HG03342 (cell line): ENCODE data around the gene SPINK9.

Experiments
- ATAC-seq: cut with Tn5 transposase; IDR thresholded peaks from one replicate; pipeline ENCODE4 v1.9.1; 2021; ENCODE audit warnings: mild to moderate bottlenecking, moderate library complexity; ENCODE audit not compliant: unreplicated experiment

The SPINK9 gene

DNA sequence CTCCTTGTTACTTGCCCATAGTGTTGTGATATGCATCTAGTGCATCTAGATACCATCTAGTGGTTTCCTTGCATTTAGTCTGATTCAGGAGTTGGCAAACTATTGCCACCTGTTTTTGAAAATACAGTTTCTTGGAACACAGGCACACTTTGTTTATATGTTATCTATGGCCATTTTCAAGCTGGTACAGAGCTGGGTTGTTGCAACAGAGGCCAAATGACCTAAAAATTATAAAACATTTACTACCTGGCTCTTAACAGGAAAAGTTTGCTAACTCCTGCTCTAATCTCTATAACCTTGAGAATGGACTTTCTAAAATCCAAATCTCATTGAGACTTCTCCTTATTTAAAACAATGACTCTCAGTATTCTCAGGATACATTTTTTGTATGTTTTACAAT is 29.0 kb downstream of the SPINK9 start:
- ATAC-seq: no peak

DNA sequence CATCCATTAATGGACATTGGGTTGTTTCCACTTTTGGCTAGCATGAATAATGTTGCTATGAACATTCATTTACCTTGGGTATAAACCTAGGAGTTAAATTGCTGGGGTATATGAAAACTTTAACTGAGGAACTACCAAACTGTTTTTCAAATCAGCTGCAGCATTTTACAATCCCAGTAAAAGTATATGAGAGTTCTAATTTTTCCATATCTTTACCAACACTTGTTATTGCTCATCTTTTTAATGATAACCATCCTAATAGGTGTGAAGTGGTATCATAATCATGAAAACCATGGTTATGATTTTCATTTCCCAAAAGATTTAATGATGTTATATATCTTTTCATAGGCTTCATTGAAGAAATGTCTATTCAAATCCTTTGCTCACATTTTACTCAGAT is 32.9 kb downstream of the SPINK9 start:
- no peak for ATAC-seq

DNA sequence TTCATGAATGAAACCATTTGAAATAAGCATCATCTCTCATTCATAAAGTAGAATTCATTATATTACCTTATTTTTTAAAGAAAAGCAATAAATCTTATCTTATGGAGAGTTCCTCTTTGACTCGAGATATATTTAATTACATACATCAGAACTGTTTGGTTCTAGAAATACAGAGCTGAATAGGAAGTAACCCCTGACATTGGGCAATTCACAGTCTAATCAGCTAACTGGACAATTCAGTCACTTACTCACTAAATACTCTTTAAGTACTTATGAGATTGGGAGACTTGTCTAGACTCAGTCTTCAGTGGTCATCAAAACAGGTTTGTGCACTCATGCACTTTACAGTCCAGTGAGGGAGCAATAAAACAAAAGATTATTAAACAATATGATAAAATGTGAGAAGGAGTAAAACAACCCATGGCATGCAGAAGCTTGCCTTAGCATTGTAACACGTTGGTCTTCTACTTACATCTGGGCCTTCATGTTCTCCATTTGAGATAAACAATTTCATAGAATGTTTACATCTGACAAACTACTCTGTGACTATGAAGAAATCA is 36.9 kb downstream of the SPINK9 start:
- ATAC-seq: no peak

DNA sequence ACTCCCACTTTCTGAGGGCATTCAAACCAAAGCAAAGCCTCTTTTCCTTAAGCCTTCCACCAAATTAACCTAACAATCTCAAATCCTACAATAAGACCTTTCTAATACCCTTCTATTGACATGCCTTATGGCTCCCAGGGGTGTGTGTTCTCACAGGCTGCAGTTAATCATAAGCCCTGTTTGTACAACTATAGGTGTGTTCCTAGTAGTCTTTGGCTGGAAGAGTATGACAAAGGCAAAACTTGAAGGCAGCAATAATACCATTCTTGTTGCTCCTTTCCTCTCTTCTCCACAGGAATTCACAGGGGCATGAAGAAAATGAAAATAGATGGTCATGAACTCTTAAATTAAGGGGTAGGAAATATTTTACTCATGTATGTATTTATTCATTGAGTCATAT is 37.5 kb downstream of the SPINK9 start:
- no peak for ATAC-seq

DNA sequence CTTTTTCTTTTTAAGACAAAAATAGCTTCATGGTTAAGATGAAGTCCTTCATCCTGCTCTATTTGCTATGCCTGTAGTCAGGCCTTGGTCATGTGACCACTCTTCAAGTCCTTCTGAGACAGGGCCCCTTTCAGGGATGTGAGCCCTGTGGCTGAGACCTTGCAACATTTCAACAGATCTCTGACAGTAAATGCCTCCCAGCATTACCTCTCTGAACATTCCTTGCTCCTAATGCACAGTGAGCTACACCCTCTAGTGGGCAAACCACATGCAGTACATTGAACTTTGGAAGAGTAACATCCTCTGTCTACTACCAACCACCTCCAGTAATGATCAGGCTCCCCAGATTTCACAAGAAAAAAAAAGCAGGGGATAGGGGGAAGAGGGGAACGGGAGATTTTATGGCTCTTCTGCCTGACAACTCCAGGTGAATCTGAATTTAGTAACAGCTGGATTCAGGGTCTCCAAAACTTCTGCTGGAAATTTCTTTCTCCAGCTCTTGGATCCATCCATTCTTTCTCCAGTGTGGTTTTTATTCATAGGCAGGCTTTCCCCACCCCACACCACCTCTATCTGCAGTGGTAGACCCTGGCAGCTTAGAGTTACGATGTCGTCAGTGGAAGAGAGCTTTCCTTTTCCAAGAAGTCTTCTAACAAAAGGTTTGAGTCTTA is 39.5 kb downstream of the SPINK9 start:
- peak; percentile 91 for ATAC-seq

DNA sequence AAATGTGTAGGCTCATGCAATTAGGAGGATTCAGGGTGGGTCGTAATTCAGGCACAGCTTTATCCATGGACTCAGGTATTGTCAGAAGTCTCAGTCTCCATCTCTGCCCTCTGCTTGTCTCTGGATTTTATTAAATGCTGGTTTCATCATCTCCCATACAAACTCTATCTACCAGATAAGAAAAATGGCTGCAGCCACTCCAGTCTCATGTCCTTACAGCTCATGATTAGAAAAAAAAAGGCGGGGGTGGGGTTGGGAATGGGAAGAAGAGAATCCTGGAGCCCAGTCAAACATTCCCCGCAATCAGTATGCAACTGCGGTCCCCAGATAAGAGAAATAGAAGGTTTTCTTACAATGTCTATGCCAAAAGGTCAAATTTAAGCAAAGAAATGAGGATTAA is 40.8 kb downstream of the SPINK9 start:
- ATAC-seq: no peak

DNA sequence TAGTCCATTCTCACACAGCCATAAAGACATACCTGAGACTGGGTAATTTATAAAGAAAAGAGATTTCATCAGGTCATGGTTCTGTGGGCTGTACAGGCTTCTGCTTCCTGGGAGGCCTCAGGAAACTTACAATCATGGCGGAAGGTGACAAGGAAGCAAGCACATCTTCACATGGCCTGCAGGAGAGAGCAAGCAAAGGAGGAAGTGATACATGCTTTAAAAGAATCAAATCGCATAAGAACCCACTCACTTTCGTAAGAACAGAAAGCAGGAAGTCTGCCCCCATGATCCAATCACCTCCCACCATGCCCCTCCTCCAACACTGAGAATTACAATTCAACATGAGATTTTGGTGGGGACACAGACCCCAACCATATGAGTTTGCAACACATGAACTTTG is 43.3 kb downstream of the SPINK9 start:
- no peak for ATAC-seq

DNA sequence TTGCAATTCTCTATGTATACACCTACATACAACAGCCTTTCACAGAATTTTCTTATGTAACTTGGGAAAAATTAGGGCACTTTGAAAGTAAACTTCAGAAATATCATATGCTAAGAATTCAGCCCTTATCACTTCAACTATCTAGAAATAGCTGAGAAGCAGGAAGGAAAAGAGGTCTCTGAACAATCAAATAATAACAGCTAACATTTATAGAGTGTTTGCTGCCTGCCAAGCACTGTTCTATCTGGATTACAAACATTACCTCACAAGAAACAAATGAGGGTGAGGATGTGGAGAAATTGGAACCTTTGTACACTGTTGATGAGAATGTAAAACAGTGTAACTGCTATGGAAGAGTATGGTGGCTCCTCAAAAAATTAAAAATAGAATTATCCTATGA is 44.0 kb downstream of the SPINK9 start:
- no peak for ATAC-seq

DNA sequence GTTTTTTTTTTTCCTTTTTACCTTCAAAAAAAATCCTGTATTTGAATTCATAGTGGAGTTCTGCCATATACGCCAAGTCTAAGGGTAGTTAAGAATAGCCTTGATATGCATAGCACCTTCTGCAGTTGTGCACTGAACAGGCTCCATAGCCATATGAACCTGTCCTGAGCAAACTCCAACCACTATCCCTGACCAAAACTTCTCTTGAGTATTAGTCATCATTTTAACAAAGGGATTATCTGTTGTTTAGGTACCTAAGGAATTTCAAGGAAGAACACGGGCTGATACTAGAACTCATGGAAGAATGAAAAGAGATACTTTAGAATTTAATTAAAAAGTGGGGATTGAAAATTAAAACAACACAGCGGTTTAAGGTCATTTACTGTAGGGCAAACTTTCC is 46.5 kb downstream of the SPINK9 start:
- no peak for ATAC-seq

DNA sequence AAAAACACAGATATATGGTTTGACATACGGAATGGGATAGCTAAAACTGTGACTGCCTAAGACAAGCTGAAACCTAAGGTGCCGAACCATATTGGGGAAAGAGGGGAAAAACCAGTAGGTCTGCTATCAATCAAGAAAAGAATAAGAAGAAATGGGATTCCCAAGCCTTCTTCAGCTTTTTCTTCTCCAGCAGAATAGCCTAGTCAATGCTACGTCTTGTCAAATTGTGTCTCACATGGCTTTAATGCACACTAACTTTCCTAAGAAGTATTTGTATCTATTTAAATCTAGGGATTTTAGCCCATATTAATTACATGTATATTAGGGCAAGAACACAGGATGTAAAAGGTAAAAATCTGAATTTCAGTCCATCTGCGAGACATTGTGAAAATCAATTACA is 47.6 kb downstream of the SPINK9 start:
- no peak for ATAC-seq

DNA sequence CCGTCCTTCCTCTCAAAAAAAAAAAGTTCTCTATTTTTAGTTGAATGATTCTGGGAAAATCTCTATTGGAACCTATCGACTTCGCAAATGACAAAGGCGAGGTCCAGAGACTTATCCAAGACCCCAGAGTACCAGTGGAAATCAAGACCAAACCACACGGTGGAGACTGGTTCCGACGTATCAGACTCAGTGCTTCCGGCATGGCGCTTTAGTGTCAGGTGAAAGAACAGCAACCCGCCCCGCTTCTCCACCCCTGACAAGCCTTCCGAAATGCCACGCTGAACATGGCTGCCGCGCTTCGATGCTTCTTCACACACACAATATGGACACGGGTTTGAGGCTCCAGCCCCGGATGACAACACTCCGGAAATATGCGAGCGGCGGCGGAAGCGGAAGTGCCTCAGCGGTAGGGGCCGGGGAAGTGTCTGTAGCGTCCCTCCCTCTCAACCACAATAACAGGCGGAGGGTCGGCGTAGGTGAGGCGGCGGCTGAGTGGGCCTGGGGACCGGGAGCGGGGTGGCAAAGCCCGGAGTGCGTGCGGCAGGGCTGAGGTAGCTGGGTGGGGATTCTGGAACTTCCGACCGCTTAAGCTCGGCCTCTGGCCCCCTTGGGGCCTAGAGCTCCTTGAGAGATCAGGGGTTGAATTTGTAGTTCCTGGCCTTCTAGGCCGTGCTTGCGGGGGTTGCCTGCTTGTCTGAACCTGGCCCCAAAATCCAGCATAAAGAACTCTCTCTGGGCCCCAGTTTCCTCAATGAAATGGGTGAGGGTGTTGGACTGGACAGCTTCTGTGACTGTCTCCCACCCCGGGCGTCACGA is 48.4 kb downstream of the SPINK9 start, which contains the start of gene FBXO38:
Gene FBXO38, plus strand, starts transcription at position 395 of the 816 bp plus-strand sequence. CDS start 10,819 bp downstream, outside the sequence.
- peak; percentile 98 for ATAC-seq

DNA sequence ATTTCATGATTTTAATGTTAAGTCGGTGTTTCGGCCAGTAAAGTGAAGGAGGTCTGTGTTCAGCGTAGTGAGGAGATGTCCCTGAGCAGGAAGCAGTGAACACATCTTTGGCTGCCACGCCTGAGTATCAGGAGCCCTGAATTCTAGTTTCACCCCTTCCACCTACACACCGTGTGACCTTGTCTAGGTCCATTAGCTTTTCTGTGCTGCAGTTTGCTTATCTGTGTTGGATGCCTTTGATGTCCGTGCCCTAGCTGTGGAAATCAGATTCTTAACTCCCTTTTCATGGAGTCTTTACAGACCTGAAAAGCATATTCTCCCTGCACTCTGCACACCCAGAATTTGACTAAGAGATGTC is 49.0 kb downstream of the SPINK9 start:
- peak; percentile 23 for ATAC-seq

DNA sequence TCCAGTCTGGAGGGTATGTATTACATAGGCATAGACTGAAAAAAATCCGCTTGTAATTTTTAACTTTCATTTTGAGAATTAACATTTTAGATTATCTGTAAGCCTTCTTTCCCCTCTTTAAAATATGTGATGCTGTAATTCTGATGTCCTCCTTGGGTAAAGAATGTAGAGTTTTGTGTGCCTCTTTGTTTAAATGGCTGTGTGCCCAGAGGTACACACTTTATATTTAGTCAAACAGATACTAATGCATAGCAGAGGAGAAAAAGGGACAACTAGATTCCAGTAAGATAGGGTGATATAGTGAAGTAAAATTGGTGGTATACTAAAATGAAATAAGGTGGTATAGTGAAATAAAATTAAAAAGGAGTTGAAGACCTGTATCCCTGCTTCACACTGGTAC is 49.7 kb downstream of the SPINK9 start:
- ATAC-seq: no peak

DNA sequence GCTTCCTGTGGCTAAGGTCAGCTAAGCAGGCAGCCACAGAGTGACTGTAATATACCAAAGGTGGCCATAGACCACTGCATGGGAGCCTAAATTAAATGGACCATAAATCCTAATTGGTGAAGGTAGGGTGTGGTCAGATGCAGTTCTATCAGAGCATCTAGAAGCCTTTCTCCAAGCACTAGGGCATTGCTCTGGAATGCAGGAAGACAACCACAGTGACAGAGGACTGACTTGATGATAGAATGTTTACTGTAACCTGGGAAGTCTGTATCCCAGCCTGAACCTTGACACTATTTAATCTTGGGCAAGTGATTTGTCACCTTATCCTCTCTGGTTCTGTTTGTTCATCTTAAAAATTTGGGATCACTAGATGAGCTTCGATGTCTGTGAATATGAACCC is 50.7 kb downstream of the SPINK9 start:
- ATAC-seq: no peak

DNA sequence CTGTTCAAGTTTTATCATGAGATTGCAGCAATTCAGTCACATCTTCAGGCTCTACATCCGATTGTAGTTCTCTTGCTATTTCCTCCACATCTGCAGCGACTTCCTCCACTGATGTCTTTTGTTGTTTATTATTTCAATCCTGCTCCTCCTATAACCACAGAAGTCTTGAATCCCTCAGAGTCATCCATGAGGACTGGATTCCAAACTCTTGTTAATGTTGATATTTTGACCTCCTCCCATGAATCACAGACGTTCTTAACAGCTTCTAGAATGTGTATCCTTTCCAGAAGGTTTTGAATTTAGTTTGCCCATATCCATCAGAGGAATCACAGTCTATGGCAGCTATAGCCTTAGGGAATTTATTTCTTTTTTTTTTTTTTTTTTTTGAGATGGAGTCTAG is 52.0 kb downstream of the SPINK9 start:
- ATAC-seq: no peak

DNA sequence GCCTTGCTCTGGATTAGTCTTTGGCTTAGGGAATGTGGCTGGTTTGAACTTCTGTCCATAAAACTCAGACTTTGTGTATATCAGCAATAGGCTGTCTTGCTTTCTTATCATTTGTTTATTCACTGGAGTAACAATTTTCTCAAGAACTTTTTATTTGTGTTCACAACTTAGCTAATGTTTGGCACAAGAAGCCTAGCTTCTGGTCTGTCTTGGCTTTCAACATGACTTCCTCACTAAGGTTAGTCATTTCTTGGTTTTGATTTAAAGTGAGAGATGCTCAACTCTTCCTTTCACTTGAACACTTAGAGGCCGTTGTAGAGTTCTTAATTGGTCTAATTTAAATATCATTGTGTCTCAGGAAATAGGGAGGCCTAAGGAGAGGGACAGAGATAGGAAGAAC is 53.3 kb downstream of the SPINK9 start:
- ATAC-seq: no peak
